ENCODE measurements around the gene POGLUT3. TPM values are rescaled to one million over a fixed set of nuclear protein-coding genes. Genes with fewer than 3 reads are reported as not detected.

POGLUT3 gene
- total RNA-seq, 1 donor from 2014 or later, result 39.6 TPM

- no peak overlapping the region for H3K27ac Mint-ChIP-seq
- no peak for DNase-seq (ENCODE audit: low spot score in 2 of 2, unreplicated experiment in 2 of 2)
- H3K36me3 Mint-ChIP-seq, result peaks cover 59% of the 10 kb centered on the region
- peaks cover 22% of the 10 kb centered on the region for H3K9me3 Mint-ChIP-seq
- H3K27me3 Mint-ChIP-seq (ENCODE audit: low read depth), result no peaks in the 10 kb centered on the region
- TF ChIP-seq, protein P1, sequence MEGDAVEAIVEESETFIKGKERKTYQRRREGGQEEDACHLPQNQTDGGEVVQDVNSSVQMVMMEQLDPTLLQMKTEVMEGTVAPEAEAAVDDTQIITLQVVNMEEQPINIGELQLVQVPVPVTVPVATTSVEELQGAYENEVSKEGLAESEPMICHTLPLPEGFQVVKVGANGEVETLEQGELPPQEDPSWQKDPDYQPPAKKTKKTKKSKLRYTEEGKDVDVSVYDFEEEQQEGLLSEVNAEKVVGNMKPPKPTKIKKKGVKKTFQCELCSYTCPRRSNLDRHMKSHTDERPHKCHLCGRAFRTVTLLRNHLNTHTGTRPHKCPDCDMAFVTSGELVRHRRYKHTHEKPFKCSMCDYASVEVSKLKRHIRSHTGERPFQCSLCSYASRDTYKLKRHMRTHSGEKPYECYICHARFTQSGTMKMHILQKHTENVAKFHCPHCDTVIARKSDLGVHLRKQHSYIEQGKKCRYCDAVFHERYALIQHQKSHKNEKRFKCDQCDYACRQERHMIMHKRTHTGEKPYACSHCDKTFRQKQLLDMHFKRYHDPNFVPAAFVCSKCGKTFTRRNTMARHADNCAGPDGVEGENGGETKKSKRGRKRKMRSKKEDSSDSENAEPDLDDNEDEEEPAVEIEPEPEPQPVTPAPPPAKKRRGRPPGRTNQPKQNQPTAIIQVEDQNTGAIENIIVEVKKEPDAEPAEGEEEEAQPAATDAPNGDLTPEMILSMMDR (IDR thresholded peaks at IDR 0.05; ENCODE audit: unreplicated experiment), result no peak
- H3K4me3 Mint-ChIP-seq, result no peak overlapping the region
- peaks cover 11% of the 10 kb centered on the region for H3K4me1 Mint-ChIP-seq
Measured at GRCh38 chr11:108512708-108513107, 14.5 kb upstream of the POGLUT3 start.

DNA sequence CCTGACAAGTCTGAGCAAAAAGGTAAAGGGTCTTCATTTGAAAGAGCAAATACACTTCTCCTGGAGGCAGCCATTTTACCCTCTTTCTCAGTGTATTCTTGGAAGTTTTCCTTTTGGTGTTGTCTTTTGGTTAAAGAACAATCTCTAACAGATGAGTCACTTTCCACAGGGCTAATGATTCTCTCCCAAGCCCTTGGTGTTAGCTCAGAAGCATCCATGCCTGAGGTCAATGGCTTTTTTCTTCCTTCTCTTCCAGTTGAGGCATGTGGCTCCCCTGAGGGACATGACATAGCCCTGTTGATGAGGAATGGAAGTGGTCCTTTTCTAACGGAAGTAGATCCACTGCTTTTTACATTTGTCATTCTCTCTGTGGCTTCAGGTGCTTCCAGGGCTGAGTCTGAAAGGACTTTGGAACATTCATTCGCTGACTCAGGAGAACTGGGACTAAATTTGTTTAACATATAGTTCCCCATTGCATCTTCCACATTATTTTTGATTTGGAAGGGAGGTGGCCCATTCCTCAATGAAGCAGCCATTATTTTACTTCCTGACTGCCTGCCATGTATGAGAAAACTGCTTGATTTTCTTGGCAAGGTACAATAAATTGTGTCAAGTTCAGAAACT is 13.8 kb upstream of the POGLUT3 start:
- H3K4me3 Mint-ChIP-seq, result no peak overlapping the region

DNA sequence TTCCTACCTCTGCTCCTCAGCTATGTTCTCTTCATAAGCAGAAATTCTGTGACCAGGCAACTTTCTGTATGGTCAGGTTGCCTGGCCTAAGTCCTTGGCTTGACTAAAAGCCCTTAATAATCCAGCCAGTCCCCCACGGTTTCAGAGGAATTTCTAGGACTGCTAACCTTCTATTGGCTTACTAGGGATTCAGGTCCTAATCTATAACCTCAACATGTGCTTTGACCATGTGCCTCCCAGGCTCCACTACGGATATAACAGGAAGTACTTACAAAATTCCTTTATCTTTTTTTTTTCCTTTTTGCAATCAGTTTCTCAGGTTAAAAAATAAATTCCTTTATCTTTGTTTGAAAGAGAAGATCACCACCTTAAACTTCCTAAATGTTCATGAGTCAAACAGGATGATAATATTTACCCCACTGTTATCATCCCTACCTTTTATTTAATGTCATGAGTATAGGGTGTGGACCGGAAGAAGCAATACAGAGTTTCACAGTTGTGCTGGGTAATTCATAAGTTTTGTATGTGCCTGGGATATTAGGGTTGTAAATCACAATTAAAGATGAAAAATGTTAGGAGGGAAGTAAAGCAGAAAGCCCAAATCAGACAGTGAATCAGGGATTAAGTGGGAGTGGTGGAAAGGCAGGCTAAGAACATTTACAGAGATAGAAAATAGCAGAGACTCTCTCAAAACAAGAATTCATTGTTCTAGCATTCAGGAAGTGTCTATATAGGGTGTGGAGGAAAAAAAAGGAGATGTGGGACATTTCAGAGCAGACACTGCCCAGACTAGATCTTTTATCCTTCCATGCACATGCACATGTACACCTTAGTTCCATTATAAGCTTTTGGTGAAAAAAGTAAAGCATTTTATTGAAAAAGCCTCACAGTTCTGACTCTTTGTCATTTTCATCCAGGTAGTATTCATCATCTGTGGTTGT is 10.7 kb upstream of the POGLUT3 start:
- TF ChIP-seq, protein P1 (IDR thresholded peaks at IDR 0.05; ENCODE audit: unreplicated experiment), result no peak
- Mint-ChIP-seq H3K36me3 (peaks cover 51% of the 10 kb centered on the region), H3K4me1 (peaks cover 13% of the 10 kb centered on the region), H3K27me3 (ENCODE audit: low read depth) (no peaks in the 10 kb centered on the region), H3K4me3 (no peak overlapping the region), H3K27ac (peak overlapping the region; percentile 74), H3K9me3 (peaks cover 17% of the 10 kb centered on the region)
- no peak for DNase-seq (ENCODE audit: low spot score in 2 of 2, unreplicated experiment in 2 of 2)

More for the DNA sequence above, 13.8 kb upstream of the POGLUT3 start:
- no peak overlapping the region for H3K27ac Mint-ChIP-seq
- peaks cover 66% of the 10 kb centered on the region for H3K36me3 Mint-ChIP-seq
- no peak for DNase-seq (ENCODE audit: low spot score in 2 of 2, unreplicated experiment in 2 of 2)
- peaks cover 22% of the 10 kb centered on the region for H3K9me3 Mint-ChIP-seq
- TF ChIP-seq, protein P1 (IDR thresholded peaks at IDR 0.05; ENCODE audit: unreplicated experiment), result no peak
- H3K4me1 Mint-ChIP-seq, result peaks cover 11% of the 10 kb centered on the region
- H3K27me3 Mint-ChIP-seq (ENCODE audit: low read depth), result no peaks in the 10 kb centered on the region

DNA sequence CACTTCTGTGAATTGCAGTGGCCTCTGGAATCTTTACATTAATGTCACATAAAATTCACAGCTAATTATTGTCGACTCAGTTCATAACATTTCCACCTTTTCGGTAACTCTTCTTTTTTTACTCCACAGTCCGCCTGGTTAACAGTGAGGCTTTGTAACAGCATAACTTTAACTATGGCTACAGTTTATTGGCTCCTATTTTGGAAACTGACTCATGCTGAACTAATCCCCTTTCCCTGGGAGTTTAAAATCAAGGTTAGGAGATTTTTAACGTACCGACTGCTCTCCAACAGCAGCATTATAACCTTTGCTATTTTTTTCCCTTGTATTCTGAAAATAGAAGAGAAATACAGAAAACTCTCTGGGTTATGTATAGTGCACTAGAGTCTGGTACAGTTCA is 3.2 kb upstream of the POGLUT3 start:
- Mint-ChIP-seq H3K36me3 (no peaks in the 10 kb centered on the region), H3K4me3 (no peak overlapping the region), H3K27me3 (ENCODE audit: low read depth) (no peaks in the 10 kb centered on the region), H3K9me3 (no peaks in the 10 kb centered on the region), H3K27ac (peak overlapping the region; percentile 89), H3K4me1 (peaks cover 42% of the 10 kb centered on the region)
- TF ChIP-seq, protein P1 (IDR thresholded peaks at IDR 0.05; ENCODE audit: unreplicated experiment), result no peak
- DNase-seq (ENCODE audit: low spot score in 2 of 2, unreplicated experiment in 2 of 2), result no peak

GRCh38 chr11:108500721-108501120 is 2.5 kb upstream of the POGLUT3 start:
- no peak overlapping the region for H3K4me3 Mint-ChIP-seq
- H3K4me1 Mint-ChIP-seq, result peaks cover 45% of the 10 kb centered on the region
- H3K9me3 Mint-ChIP-seq, result no peaks in the 10 kb centered on the region
- TF ChIP-seq, protein P1 (IDR thresholded peaks at IDR 0.05; ENCODE audit: unreplicated experiment), result no peak
- H3K27me3 Mint-ChIP-seq (ENCODE audit: low read depth), result no peaks in the 10 kb centered on the region
- peak overlapping the region; percentile 89 for H3K27ac Mint-ChIP-seq
- H3K36me3 Mint-ChIP-seq, result no peaks in the 10 kb centered on the region
- no peak for DNase-seq (ENCODE audit: low spot score in 2 of 2, unreplicated experiment in 2 of 2)
